Measurements from ENCODE around the gene NXNL1. TPM values are rescaled to one million over a fixed set of nuclear protein-coding genes. Genes with fewer than 3 reads are reported as not detected.

The NXNL1 gene
- total and polyA plus RNA-seq, 9 donors, result not detected

GRCh38 chr19:17471410-17472125 lies 10.8 kb upstream of the NXNL1 start:
- WGBS (ENCODE audit: insufficient coverage), result 52% methylated on average over 6 of the region's 12 CpGs
- Histone ChIP-seq H3K27ac (ENCODE audit: low read length) (peak overlapping the region; percentile 42), H3K27me3 (ENCODE audit: control insufficient read depth, insufficient read depth, low read length) (no peaks in the 10 kb centered on the region), H3K4me3 (ENCODE audit: low read length) (peak overlapping the region; percentile 76), H3K4me1 (ENCODE audit: control insufficient read depth, insufficient read depth, low read length) (peaks cover 39% of the 10 kb centered on the region), H3K9me3 (replicated peaks; ENCODE audit: control insufficient read depth, low read depth, low read length) (no peaks in the 10 kb centered on the region), H3K36me3 (ENCODE audit: control insufficient read depth, insufficient read depth, low read length) (peaks cover 3% of the 10 kb centered on the region)
- no peak for DNase-seq

GRCh38 chr19:17470068-17470841 lies 9.5 kb upstream of the NXNL1 start, which contains the start of gene SLC27A1:
Gene SLC27A1 (plus strand): TSS chr19:17470524. CDS start chr19:17470541, 17 bp downstream.
- Histone ChIP-seq H3K27me3 (ENCODE audit: control insufficient read depth, insufficient read depth, low read length) (no peaks in the 10 kb centered on the region), H3K4me1 (ENCODE audit: control insufficient read depth, insufficient read depth, low read length) (peaks cover 33% of the 10 kb centered on the region), H3K27ac (ENCODE audit: low read length) (peak within 1 kb of the TSS; percentile 90), H3K4me3 (ENCODE audit: low read length) (peak within 1 kb of the TSS; percentile 76), H3K36me3 (ENCODE audit: control insufficient read depth, insufficient read depth, low read length) (peaks cover 3% of the 10 kb centered on the region), H3K9me3 (replicated peaks; ENCODE audit: control insufficient read depth, low read depth, low read length) (no peaks in the 10 kb centered on the region)
- WGBS (ENCODE audit: insufficient coverage), result under 1% methylated on average over 54 of the region's 67 CpGs
- peak; percentile 100 for DNase-seq

- H3K27ac ChIP-seq (ENCODE audit: low read length), result peak overlapping the region; percentile 90
- peak; percentile 97 for DNase-seq
- peaks cover 3% of the 10 kb centered on the region for H3K36me3 ChIP-seq (ENCODE audit: control insufficient read depth, insufficient read depth, low read length)
- no peaks in the 10 kb centered on the region for H3K9me3 ChIP-seq (replicated peaks; ENCODE audit: control insufficient read depth, low read depth, low read length)
- 0% methylated on average over 24 of the region's 31 CpGs for WGBS (ENCODE audit: insufficient coverage)
- peak overlapping the region; percentile 76 for H3K4me3 ChIP-seq (ENCODE audit: low read length)
- H3K27me3 ChIP-seq (ENCODE audit: control insufficient read depth, insufficient read depth, low read length), result no peaks in the 10 kb centered on the region
- H3K4me1 ChIP-seq (ENCODE audit: control insufficient read depth, insufficient read depth, low read length), result peaks cover 29% of the 10 kb centered on the region
Measured at GRCh38 chr19:17469481-17470067, 8.8 kb upstream of the NXNL1 start.

GRCh38 chr19:17469092-17469480 lies 8.4 kb upstream of the NXNL1 start:
- Histone ChIP-seq H3K4me1 (ENCODE audit: control insufficient read depth, insufficient read depth, low read length) (peaks cover 29% of the 10 kb centered on the region), H3K36me3 (ENCODE audit: control insufficient read depth, insufficient read depth, low read length) (peaks cover under 1% of the 10 kb centered on the region), H3K4me3 (ENCODE audit: low read length) (peak overlapping the region; percentile 50), H3K9me3 (replicated peaks; ENCODE audit: control insufficient read depth, low read depth, low read length) (no peaks in the 10 kb centered on the region), H3K27ac (ENCODE audit: low read length) (peak overlapping the region; percentile 90), H3K27me3 (ENCODE audit: control insufficient read depth, insufficient read depth, low read length) (no peaks in the 10 kb centered on the region)
- no peak for DNase-seq
- 4% methylated on average over 18 of the region's 19 CpGs for WGBS (ENCODE audit: insufficient coverage)

GRCh38 chr19:17468302-17469091 lies 7.8 kb upstream of the NXNL1 start:
- H3K27ac ChIP-seq (ENCODE audit: low read length), result peak overlapping the region; percentile 90
- H3K36me3 ChIP-seq (ENCODE audit: control insufficient read depth, insufficient read depth, low read length), result no peaks in the 10 kb centered on the region
- WGBS (ENCODE audit: insufficient coverage), result 51% methylated on average over 23 of the region's 25 CpGs
- no peak for DNase-seq
- H3K27me3 ChIP-seq (ENCODE audit: control insufficient read depth, insufficient read depth, low read length), result no peaks in the 10 kb centered on the region
- H3K4me1 ChIP-seq (ENCODE audit: control insufficient read depth, insufficient read depth, low read length), result peaks cover 29% of the 10 kb centered on the region
- no peaks in the 10 kb centered on the region for H3K9me3 ChIP-seq (replicated peaks; ENCODE audit: control insufficient read depth, low read depth, low read length)
- H3K4me3 ChIP-seq (ENCODE audit: low read length), result peak overlapping the region; percentile 50

- Histone ChIP-seq H3K9me3 (replicated peaks; ENCODE audit: control insufficient read depth, low read depth, low read length) (no peaks in the 10 kb centered on the region), H3K4me1 (ENCODE audit: control insufficient read depth, insufficient read depth, low read length) (peaks cover 29% of the 10 kb centered on the region), H3K27ac (ENCODE audit: low read length) (no peak overlapping the region), H3K4me3 (ENCODE audit: low read length) (no peak overlapping the region), H3K36me3 (ENCODE audit: control insufficient read depth, insufficient read depth, low read length) (no peaks in the 10 kb centered on the region), H3K27me3 (ENCODE audit: control insufficient read depth, insufficient read depth, low read length) (no peaks in the 10 kb centered on the region)
- DNase-seq, result no peak
- 58% methylated on average over 3 of the region's 12 CpGs for WGBS (ENCODE audit: insufficient coverage)
Measured at GRCh38 chr19:17467471-17468301, 7.0 kb upstream of the NXNL1 start.

- Histone ChIP-seq H3K27me3 (ENCODE audit: control insufficient read depth, insufficient read depth, low read length) (no peaks in the 10 kb centered on the region), H3K4me3 (ENCODE audit: low read length) (no peak overlapping the region), H3K4me1 (ENCODE audit: control insufficient read depth, insufficient read depth, low read length) (peaks cover 24% of the 10 kb centered on the region), H3K36me3 (ENCODE audit: control insufficient read depth, insufficient read depth, low read length) (no peaks in the 10 kb centered on the region), H3K27ac (ENCODE audit: low read length) (no peak overlapping the region), H3K9me3 (replicated peaks; ENCODE audit: control insufficient read depth, low read depth, low read length) (no peaks in the 10 kb centered on the region)
- no peak for DNase-seq
- WGBS (ENCODE audit: insufficient coverage), result 73% methylated on average over 3 of the region's 6 CpGs
Measured at GRCh38 chr19:17466487-17466850, 5.7 kb upstream of the NXNL1 start.

- WGBS (ENCODE audit: insufficient coverage), result 84% methylated on average over 3 of the region's 3 CpGs
- H3K36me3 ChIP-seq (ENCODE audit: control insufficient read depth, insufficient read depth, low read length), result no peaks in the 10 kb centered on the region
- H3K27ac ChIP-seq (ENCODE audit: low read length), result no peak overlapping the region
- H3K27me3 ChIP-seq (ENCODE audit: control insufficient read depth, insufficient read depth, low read length), result peaks cover 40% of the 10 kb centered on the region
- H3K9me3 ChIP-seq (replicated peaks; ENCODE audit: control insufficient read depth, low read depth, low read length), result no peaks in the 10 kb centered on the region
- H3K4me3 ChIP-seq (ENCODE audit: low read length), result no peak overlapping the region
- no peak for DNase-seq
- H3K4me1 ChIP-seq (ENCODE audit: control insufficient read depth, insufficient read depth, low read length), result peaks cover 3% of the 10 kb centered on the region
Measured at GRCh38 chr19:17458970-17459369, 1.8 kb downstream of the NXNL1 start.

GRCh38 chr19:17457616-17458015 lies 3.1 kb downstream of the NXNL1 start:
- H3K36me3 ChIP-seq (ENCODE audit: control insufficient read depth, insufficient read depth, low read length), result no peaks in the 10 kb centered on the region
- no peaks in the 10 kb centered on the region for H3K9me3 ChIP-seq (replicated peaks; ENCODE audit: control insufficient read depth, low read depth, low read length)
- WGBS (ENCODE audit: insufficient coverage), result 17% methylated on average over 3 of the region's 6 CpGs
- no peak for DNase-seq
- peaks cover 49% of the 10 kb centered on the region for H3K27me3 ChIP-seq (ENCODE audit: control insufficient read depth, insufficient read depth, low read length)
- H3K4me3 ChIP-seq (ENCODE audit: low read length), result no peak overlapping the region
- no peak overlapping the region for H3K27ac ChIP-seq (ENCODE audit: low read length)
- H3K4me1 ChIP-seq (ENCODE audit: control insufficient read depth, insufficient read depth, low read length), result peaks cover 3% of the 10 kb centered on the region

Measured in muscle of leg (tissue), 11 donors.